Heart left ventricle (tissue), 16 donors: ENCODE results near the gene CEP20. TPM values are rescaled to one million over a fixed set of nuclear protein-coding genes. Genes with fewer than 3 reads are reported as not detected.
"Not testable (repeated sequence)": the region's sequence is repeated elsewhere in the genome, so short reads cannot be mapped to it uniquely, and the experiment has no call there.

Experiments
- ATAC-seq, 4 donors: fragments of 200-7000 bp; cut with Tn5 transposase; one replicate each; pipeline ENCODE4 v1.9.1; 2020 to 2022; ENCODE audit warnings: moderate library complexity in 4 of 4, mild to moderate bottlenecking in 3 of 4, moderate number of reproducible peaks in 1 of 4
- DNase-seq, 5 donors: peaks; one replicate each; pipeline ENCODE4 v3.0.0-alpha.2; 2020
- H3K27ac ChIP-seq, 12 donors: fragments of 200-600 bp; sonication (generic) in 4 of 12; one replicate each; pipeline versions ENCODE4 v1.5.0 to v1.8.0; 2016 to 2022; ENCODE audit warnings: mild to moderate bottlenecking in 2 of 12
- H3K27me3 ChIP-seq, 9 donors: fragments of 200-600 bp; sonication (generic) in 2 of 9; one replicate each; pipeline versions ENCODE4 v1.5.1 to v1.8.0; 2016 to 2022; ENCODE audit warnings: mild to moderate bottlenecking in 3 of 9
- H3K36me3 ChIP-seq, 9 donors: fragments of 200-600 bp; sonication (generic) in 2 of 9; one replicate each; pipeline versions ENCODE4 v1.5.0 to v1.8.0; 2018 to 2022; ENCODE audit warnings: mild to moderate bottlenecking in 2 of 9
- H3K4me1 ChIP-seq, 12 donors: fragments of 200-600 bp; sonication (generic) in 4 of 12; one replicate each; pipeline versions ENCODE4 v1.5.0 to v1.8.0; 2016 to 2022; ENCODE audit warnings: mild to moderate bottlenecking in 3 of 12
- H3K4me3 ChIP-seq, 12 donors: fragments of 200-600 bp; sonication (generic) in 4 of 12; one replicate each; pipeline versions ENCODE4 v1.5.0 to v1.8.0; 2017 to 2022; ENCODE audit warnings: mild to moderate bottlenecking in 9 of 12, moderate library complexity in 4 of 12
- H3K9me3 ChIP-seq, 12 donors: fragments of 200-600 bp; sonication (generic) in 4 of 12; one replicate each; pipeline versions ENCODE4 v1.5.0 to v1.8.0; 2016 to 2022; ENCODE audit warnings: mild to moderate bottlenecking in 1 of 12
- POLR2A ChIP-seq, 2 donors: fragments of 450-650 bp; IDR thresholded peaks; one replicate each; pipeline ENCODE4 v1.6.1; 2017; ENCODE audit warnings: antibody characterized with exemption in 2 of 2, mild to moderate bottlenecking in 2 of 2, moderate library complexity in 2 of 2
- WGBS, 4 donors: extraction: QIAGEN DNeasy Blood & Tissue Kit in 2 of 4; methylation state at CpG; one replicate each; pipeline versions ENCODE4 v1.1.5 to v1.1.7; 2013 to 2018; 5-methylcytosine and 5-hydroxymethylcytosine counted together
- intact Hi-C, 10 donors: fragments of 100-400 bp; cut with DNase I; formaldehyde crosslinking; loops; one replicate each; pipeline versions ENCODE4 v1.11.1 to v1.14.2; 2022
- polyA plus RNA-seq, 2 donors: library from polyadenylated mRNA; stranded (reverse); fragments of 200-250 nt; gene quantifications; one replicate each; pipeline ENCODE4 v1.2.3, GENCODE V29; 2013
- total RNA-seq, 9 donors: library from RNA; depleted of rRNA in 2 of 9; stranded (reverse); fragments of >200 nt in 2 of 9; fragmentation: NEBNext Ultra II Directional in 3 of 9; extraction: Animal tissue kit (Norgen Biotek cat#: 25700) in 3 of 9; gene quantifications; one replicate each; pipeline versions ENCODE4 v1.1.0 to v1.2.4, GENCODE V29; 2016 to 2023
- TF ChIP-seq, protein P1 (sequence below), 12 donors: fragments of 200-600 bp; sonication (generic) in 4 of 12; IDR thresholded peaks; one replicate each; pipeline versions ENCODE4 v1.5.0 to v1.8.0; 2018 to 2022; ENCODE audit warnings: antibody characterized with exemption in 12 of 12, mild to moderate bottlenecking in 5 of 12
- donor health status: ischemic (EF 13 %, LVEDD 7.1; RV severe dilation, severe dysfunction).
- donor health status: healthy with polysubstance abuse.
- donor health status: DM: no; HTN: yes; CAD: no.
- donor health status: DM: no; HTN: no; CAD: no.
- donor health status: ischemic (EF 25% LVEDD 6.9; RV normal size, moderate dysfunction).
- donor health status: ischemic (EF 25% LVEDD 5.7; RV mildly dilated, moderate dysfunction).
- donor health status: healthy.
- donor health status: DM: yes; HTN: yes; CAD: no.
- donor health status: ischemic (EF 35%, LVEDD 5.7; RV mildly dilated, moderate dysfunction).
- donor health status: nonischemic (EF 11% LVEDD 7.7; RV severe dilation, severe dysfunction).
- donor health status: DM: yes; HTN: yes; CAD: no.
- donor health status: PGD.
- donor health status: ischemic (EF 29% LVEDD 5.4; RV normal size, mild dysfunction).
- donor health status: nonischemic (EF 23%, LVEDD 6.1; RV moderate dilation, normal function).

CEP20 gene
- total and polyA plus RNA-seq, 11 donors = 14.1 to 40.3 (median 28.0) TPM

DNA sequence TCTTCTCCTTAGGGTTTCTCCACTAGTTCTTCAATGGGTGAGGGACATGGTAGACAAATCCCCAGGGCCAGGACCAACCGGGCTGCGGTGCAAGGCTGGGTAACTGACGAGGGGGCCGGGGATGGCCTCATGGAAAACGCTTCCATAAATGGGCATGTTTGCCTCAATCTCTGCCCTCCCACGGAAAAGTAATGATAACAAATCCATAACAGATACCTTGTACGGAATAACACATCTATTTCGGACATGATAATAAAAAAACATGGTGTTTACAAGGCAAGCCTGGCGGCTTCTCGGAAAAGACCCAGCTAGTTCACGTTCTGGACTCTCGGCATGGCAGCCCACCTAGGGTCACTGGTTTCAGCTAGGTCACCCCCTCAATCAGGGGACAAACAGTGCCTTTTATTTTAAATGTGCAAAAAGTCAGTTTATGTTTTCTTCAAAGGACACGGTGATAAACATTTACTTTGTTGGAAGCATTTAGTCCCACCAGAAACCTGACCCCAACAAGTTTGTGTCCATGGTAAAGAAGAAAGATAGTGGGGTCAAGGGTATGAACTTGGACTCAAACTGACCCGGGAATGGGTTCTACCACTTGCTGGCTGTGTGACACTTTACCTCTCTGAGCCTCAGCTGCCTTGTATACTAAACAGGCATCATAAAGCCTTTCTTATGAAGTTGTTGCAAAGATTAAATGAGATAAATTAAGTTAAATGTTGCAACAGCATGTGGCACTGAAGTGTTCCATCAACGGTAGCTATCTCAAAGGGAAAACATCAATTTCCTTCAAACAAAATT is 33.3 kb downstream of the CEP20 start:
- DNase-seq = no peak
- intact Hi-C loops = loop anchor here in 1 of 10 donors (10.0 kb wide), 1 partner anchor 60 kb away; no protein-coding TSS in a partner anchor
- peaks cover 0 to 21% (median 10%) of the 10 kb centered on the region in 12 donors for H3K4me1 ChIP-seq

DNA sequence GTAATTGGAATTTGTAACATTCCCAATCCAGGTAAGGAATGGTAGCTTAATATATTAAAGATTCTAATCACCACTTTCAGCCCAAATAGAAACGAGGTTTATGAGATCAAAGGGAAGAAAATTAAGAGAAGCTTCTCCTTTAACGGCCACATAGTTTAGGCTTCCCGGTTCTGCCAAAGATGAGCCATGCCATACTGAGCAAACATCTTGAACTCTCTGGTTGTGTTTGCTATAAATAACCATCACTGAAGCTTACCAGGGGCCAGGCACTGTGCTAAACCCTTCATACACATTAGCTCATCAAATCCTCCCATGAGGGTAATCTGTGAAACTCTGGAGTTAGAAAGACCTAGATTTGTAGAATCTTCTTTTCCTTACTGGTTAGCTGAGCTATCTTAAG is 34.3 kb downstream of the CEP20 start:
- no peak for DNase-seq
- ATAC-seq = no peak
- peak overlapping the region in 4 of 12 donors; percentile 55 to 62 (median 56) for H3K4me3 ChIP-seq
- TF ChIP-seq POLR2A (IDR thresholded peaks at IDR 0.05) = no peak
- TF ChIP-seq, protein P1, sequence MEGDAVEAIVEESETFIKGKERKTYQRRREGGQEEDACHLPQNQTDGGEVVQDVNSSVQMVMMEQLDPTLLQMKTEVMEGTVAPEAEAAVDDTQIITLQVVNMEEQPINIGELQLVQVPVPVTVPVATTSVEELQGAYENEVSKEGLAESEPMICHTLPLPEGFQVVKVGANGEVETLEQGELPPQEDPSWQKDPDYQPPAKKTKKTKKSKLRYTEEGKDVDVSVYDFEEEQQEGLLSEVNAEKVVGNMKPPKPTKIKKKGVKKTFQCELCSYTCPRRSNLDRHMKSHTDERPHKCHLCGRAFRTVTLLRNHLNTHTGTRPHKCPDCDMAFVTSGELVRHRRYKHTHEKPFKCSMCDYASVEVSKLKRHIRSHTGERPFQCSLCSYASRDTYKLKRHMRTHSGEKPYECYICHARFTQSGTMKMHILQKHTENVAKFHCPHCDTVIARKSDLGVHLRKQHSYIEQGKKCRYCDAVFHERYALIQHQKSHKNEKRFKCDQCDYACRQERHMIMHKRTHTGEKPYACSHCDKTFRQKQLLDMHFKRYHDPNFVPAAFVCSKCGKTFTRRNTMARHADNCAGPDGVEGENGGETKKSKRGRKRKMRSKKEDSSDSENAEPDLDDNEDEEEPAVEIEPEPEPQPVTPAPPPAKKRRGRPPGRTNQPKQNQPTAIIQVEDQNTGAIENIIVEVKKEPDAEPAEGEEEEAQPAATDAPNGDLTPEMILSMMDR (IDR thresholded peaks at IDR 0.05) = no peak
- intact Hi-C loops = loop anchor here in 1 of 10 donors (10.0 kb wide), 1 partner anchor 59 kb away; no protein-coding TSS in a partner anchor
- peaks cover 0 to 21% (median 10%) of the 10 kb centered on the region in 12 donors for H3K4me1 ChIP-seq
- no peaks in the 10 kb centered on the region for H3K9me3 ChIP-seq
- peaks cover 0 to 41% (median 15%) of the 10 kb centered on the region in 9 donors for H3K27me3 ChIP-seq
- H3K36me3 ChIP-seq = no peaks in the 10 kb centered on the region
- 45 to 65% (median 57%) methylated on average over 3 of the region's 3 CpGs for WGBS, 4 donors
- H3K27ac ChIP-seq = peak overlapping the region in 3 of 12 donors; percentile 44 to 91 (median 62)

More for the DNA sequence above, 33.3 kb downstream of the CEP20 start:
- 50 to 59% (median 53%) methylated on average over 15 of the region's 15 CpGs for WGBS, 4 donors
- ATAC-seq = no peak
- Histone ChIP-seq H3K27ac (peak overlapping the region in 4 of 12 donors; percentile 9 to 91 (median 22)), H3K36me3 (no peaks in the 10 kb centered on the region), H3K27me3 (peaks cover 0 to 41% (median 15%) of the 10 kb centered on the region in 9 donors), H3K9me3 (no peaks in the 10 kb centered on the region), H3K4me3 (peak overlapping the region in 7 of 12 donors; percentile 48 to 62 (median 55))
- no peak for TF ChIP-seq POLR2A (IDR thresholded peaks at IDR 0.05)

DNA sequence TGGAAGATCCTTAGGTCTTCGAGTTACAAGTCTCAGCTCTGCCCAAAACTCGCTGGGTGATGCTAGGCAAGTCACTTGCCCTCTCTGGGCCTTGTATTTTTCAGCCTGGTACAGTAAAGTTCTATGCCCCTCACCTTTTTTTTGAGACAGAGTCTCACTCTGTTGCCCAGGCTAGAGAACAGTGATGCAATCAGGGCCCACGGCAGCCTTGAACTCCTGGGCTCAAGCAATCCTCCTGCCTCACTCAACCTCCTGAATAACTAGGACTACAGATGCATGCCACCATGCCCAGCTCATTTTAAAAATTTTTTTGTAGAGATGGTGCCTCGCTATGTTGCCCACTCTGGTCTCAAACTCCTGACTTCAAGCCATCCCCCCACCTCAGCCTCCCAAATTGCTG is 35.4 kb downstream of the CEP20 start:
- 74 to 89% (median 86%) methylated on average over 4 of the region's 4 CpGs for WGBS, 4 donors
- Histone ChIP-seq H3K27ac (peak overlapping the region in 1 of 12 donors; percentile 91), H3K9me3 (no peaks in the 10 kb centered on the region), H3K36me3 (no peaks in the 10 kb centered on the region), H3K4me3 (peak overlapping the region in 3 of 12 donors; percentile 55 to 62 (median 56)), H3K4me1 (peaks cover 0 to 17% (median 9%) of the 10 kb centered on the region in 12 donors), H3K27me3 (peaks cover 0 to 36% (median 15%) of the 10 kb centered on the region in 9 donors)
- DNase-seq (no peak), ATAC-seq (no peak)
- intact Hi-C loops = loop anchor here in 1 of 10 donors (10.0 kb wide), 1 partner anchor 58 kb away; no protein-coding TSS in a partner anchor
- TF ChIP-seq POLR2A (IDR thresholded peaks at IDR 0.05) = no peak
- TF ChIP-seq, protein P1 (IDR thresholded peaks at IDR 0.05) = no peak

DNA sequence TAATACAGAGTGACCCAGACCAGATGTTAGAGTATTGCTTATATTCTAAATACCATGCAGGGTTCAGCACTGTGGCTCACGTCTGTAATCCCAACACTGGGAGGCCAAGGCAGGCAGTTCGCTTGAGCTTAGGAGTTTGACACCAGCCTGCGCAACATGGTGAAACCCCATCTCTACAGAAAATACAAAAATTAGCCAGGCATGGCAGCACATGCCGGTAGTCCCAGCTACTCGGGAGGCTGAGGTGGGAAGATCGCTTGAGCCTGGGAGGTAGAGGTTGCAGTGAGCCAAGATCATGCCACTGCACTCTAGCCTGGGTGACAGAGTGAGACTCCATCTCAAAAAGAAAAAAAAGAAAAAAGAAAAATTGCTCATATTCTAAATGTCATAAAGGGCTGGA is 37.8 kb downstream of the CEP20 start:
- intact Hi-C loops = loop anchor here in 1 of 10 donors (10.0 kb wide), 1 partner anchor 56 kb away; no protein-coding TSS in a partner anchor
- ATAC-seq, H3K9me3 ChIP-seq, H3K4me3 ChIP-seq, H3K4me1 ChIP-seq, DNase-seq, H3K36me3 ChIP-seq: not testable (repeated sequence)
- peaks cover 0 to 12% (median 0%) of the 10 kb centered on the region in 9 donors for H3K27me3 ChIP-seq
- H3K27ac ChIP-seq = peak overlapping the region in 1 of 12 donors; percentile 91
- 86 to 93% (median 89%) methylated on average over 6 of the region's 6 CpGs for WGBS, 4 donors
